HL-60 (cell line): ENCODE data around the gene ACTN4.

Experiments used
- DNase-seq, 2 experiments: peaks; one replicate each; pipeline ENCODE4 v3.0.0-alpha.2; 2010 to 2020; ENCODE audit warnings: low read depth in 1 of 2, low spot score in 1 of 2
- H3K27ac ChIP-seq: fragments of 250-450 bp; sonication (Bioruptor Pico); replicated peaks from 2 replicates; pipeline ENCODE4 v1.5.1; 2020; ENCODE audit warnings: mild to moderate bottlenecking, moderate library complexity
- H3K27me3 ChIP-seq: fragments of 250-450 bp; sonication (Bioruptor Pico); 2 replicates; pipeline ENCODE4 v1.5.1; 2021; ENCODE audit warnings: mild to moderate bottlenecking, moderate library complexity; ENCODE audit not compliant: insufficient read depth, poor library complexity, severe bottlenecking
- H3K4me3 ChIP-seq: replicated peaks from 2 replicates; pipeline ENCODE4 v1.5.1; 2011; ENCODE audit warnings: mild to moderate bottlenecking, control low read depth, low read length; ENCODE audit not compliant: insufficient read depth
- GABPA ChIP-seq: IDR thresholded peaks from 2 replicates; pipeline ENCODE4 v1.6.1; 2012; ENCODE audit warnings: low read depth
- POLR2AphosphoS5 ChIP-seq: IDR thresholded peaks from 2 replicates; pipeline ENCODE4 v1.6.1; 2012; ENCODE audit warnings: low read depth
- SPI1 ChIP-seq: IDR thresholded peaks from 2 replicates; pipeline ENCODE4 v1.6.1; 2012; ENCODE audit warnings: low read depth, mild to moderate bottlenecking, borderline replicate concordance
- TF ChIP-seq, protein P1 (sequence below): IDR thresholded peaks from one replicate; pipeline ENCODE4 v1.5.1; 2011; ENCODE audit warnings: low read length, control low read depth, inconsistent platforms; ENCODE audit not compliant: insufficient read depth
- TF ChIP-seq, protein P2 (sequence below): IDR thresholded peaks from 2 replicates; pipeline ENCODE4 v1.6.1; 2012; ENCODE audit warnings: low read depth; ENCODE audit not compliant: insufficient replicate concordance

Gene ACTN4

DNA sequence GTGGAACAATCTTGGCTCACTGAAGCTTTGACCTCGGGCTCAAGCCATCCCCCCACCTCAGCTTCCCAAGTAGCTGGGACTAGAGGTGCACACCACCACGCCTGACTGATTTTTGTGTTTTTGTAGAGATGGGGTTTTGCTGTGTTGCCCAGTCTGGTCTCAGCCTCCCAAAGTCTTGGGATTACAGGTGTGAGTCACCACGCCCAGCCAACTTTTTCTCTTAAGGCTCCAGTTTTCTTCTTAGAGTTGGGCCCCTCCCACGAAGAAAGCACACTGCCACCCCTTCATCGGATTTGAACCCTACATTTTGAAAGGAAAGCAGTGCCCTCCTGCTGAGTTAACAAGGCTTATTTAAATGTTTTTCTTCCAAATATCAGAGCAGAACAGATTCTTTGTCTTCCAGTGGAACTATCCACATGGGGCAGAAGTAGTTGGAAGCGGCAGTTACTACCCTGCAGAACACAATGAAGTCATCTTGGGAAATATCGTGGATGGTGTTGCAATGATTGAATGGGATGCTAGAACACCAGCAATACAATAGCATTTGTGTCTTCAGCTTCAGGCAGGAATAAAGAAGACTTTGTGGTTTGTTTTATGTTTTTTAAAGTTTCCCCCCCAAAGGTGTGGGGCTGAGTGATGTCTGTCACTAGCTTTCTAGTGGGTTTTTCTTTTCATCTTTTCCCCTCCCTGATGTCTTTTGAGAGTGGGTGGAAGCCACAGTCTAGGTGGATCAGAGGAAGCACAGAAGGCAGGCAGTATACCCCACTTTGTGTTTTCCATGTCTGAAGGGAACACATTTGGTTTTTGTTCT is 8.9 kb downstream of the ACTN4 start:
- TF ChIP-seq SPI1, result no peak
- no peaks in the 10 kb centered on the region for H3K27me3 ChIP-seq
- H3K27ac ChIP-seq, result peak overlapping the region; percentile 52
- DNase-seq, result peak in 1 of 2 experiments; percentile 76
- H3K4me3 ChIP-seq, result no peak overlapping the region

DNA sequence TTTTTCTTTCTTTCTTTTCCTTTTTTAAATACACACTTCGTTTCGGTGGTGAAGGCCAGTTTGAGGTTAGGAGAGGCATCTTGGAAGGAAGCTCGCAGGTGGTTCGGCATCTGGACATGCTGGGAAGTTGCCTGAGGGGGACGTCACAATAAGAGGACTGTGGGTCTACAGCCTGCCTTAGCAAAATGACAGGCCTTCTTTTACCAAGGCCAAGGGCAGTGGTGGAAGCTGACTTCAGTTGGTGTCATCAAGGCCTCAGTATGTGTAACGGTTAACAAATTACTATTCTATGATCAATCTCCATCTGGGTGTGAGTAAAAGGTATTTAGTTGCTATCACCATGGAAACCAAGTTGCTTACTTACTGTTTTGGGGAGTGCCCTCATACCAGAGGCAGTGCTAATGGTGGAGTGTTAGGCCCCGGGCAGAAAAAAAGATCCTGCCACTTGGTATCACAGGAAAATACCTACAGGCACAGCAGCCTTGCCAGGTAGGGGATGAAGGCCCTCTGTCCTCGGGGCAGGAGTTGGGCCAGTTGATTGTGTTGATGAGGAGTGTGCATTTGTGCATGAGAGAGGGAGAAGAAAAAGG is 10.3 kb downstream of the ACTN4 start:
- Histone ChIP-seq H3K27me3 (no peaks in the 10 kb centered on the region), H3K4me3 (no peak overlapping the region), H3K27ac (peak overlapping the region; percentile 34)
- no peak for TF ChIP-seq POLR2AphosphoS5
- DNase-seq, result no peak

DNA sequence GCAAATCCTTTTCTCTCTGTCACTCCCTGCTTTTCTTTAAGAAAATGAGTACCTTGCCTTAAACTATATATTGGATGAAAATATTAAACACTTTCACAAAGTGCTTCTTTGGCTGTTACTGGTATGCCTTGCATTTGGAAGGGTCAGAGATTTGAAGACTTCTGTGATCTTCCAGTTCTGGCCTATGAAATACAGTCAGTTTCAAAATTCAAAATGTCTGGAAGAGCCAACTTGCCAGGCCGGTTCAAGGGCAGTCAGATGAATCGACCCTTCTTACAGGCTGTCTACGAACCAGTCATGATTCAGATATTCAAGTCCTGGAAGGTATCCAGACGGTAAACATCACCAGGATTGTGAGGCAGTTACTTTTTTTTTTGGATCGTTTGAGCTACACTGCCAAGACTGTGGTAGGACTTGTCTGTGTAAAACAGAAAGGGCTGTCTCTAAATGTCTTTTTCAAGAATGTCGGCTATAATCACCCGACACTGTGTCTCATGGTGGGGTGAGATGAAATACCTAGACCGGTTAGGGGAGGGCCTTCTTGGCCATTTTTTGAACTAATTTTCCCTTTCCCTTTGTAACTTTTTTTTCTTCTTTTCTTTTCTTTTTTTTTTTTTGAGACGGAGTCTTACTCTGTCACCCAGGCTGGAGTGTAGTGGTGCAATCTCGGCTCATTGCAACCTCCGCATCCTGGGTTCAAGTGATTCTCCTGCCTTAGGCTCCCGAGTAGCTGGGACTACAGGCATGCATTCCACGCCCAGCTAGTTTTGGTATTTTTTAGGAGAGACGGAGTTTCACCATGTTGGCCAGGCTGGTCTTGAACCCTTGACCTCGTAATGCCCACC is 11.2 kb downstream of the ACTN4 start:
- H3K4me3 ChIP-seq, result no peak overlapping the region
- no peak for DNase-seq
- H3K27me3 ChIP-seq, result no peaks in the 10 kb centered on the region
- TF ChIP-seq GABPA (no peak), POLR2AphosphoS5 (no peak), SPI1 (no peak)
- TF ChIP-seq, protein P1, sequence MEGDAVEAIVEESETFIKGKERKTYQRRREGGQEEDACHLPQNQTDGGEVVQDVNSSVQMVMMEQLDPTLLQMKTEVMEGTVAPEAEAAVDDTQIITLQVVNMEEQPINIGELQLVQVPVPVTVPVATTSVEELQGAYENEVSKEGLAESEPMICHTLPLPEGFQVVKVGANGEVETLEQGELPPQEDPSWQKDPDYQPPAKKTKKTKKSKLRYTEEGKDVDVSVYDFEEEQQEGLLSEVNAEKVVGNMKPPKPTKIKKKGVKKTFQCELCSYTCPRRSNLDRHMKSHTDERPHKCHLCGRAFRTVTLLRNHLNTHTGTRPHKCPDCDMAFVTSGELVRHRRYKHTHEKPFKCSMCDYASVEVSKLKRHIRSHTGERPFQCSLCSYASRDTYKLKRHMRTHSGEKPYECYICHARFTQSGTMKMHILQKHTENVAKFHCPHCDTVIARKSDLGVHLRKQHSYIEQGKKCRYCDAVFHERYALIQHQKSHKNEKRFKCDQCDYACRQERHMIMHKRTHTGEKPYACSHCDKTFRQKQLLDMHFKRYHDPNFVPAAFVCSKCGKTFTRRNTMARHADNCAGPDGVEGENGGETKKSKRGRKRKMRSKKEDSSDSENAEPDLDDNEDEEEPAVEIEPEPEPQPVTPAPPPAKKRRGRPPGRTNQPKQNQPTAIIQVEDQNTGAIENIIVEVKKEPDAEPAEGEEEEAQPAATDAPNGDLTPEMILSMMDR, result no peak
- TF ChIP-seq, protein P2, sequence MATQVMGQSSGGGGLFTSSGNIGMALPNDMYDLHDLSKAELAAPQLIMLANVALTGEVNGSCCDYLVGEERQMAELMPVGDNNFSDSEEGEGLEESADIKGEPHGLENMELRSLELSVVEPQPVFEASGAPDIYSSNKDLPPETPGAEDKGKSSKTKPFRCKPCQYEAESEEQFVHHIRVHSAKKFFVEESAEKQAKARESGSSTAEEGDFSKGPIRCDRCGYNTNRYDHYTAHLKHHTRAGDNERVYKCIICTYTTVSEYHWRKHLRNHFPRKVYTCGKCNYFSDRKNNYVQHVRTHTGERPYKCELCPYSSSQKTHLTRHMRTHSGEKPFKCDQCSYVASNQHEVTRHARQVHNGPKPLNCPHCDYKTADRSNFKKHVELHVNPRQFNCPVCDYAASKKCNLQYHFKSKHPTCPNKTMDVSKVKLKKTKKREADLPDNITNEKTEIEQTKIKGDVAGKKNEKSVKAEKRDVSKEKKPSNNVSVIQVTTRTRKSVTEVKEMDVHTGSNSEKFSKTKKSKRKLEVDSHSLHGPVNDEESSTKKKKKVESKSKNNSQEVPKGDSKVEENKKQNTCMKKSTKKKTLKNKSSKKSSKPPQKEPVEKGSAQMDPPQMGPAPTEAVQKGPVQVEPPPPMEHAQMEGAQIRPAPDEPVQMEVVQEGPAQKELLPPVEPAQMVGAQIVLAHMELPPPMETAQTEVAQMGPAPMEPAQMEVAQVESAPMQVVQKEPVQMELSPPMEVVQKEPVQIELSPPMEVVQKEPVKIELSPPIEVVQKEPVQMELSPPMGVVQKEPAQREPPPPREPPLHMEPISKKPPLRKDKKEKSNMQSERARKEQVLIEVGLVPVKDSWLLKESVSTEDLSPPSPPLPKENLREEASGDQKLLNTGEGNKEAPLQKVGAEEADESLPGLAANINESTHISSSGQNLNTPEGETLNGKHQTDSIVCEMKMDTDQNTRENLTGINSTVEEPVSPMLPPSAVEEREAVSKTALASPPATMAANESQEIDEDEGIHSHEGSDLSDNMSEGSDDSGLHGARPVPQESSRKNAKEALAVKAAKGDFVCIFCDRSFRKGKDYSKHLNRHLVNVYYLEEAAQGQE, result no peak
- H3K27ac ChIP-seq, result peak overlapping the region; percentile 34

DNA sequence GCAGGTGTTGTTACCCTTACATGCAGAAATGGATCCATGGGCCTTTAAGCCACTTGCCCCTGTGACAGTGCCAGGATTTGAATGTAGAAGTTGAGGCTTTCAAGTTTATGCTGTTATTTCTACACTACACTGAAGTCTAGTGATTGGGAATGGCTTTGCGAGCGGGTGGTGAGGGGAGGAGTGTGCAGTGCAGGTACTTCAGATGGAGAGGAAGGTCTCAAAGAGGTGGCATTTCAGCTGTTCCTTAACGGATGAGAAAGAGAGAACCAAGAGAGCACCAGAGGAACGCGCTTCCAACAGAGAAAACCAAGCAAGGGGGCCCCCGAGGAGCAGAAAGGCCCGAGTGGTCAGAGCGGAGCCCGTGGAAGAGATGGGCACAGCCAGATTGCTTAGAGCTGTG is 13.3 kb downstream of the ACTN4 start:
- TF ChIP-seq SPI1, result no peak
- no peak for TF ChIP-seq GABPA
- TF ChIP-seq, protein P2, result no peak
- TF ChIP-seq POLR2AphosphoS5, result no peak
- TF ChIP-seq, protein P1, result no peak
- Histone ChIP-seq H3K27ac (no peak overlapping the region), H3K4me3 (no peak overlapping the region), H3K27me3 (no peaks in the 10 kb centered on the region)
- no peak for DNase-seq
